A549 (cell line): ENCODE results near the gene ACOT7. TPM values are rescaled to one million over a fixed set of nuclear protein-coding genes. Genes with fewer than 3 reads are reported as not detected.
A peak's percentile ranks its signal among the peaks of the same experiment; 100 is the strongest.

Source experiments
- ATAC-seq, 2 experiments: fragments of 200-7000 bp in 1 of 2; fragments of >200 bp in 1 of 2; cut with Nextera tagmentation in 1 of 2; cut with Tn5 transposase in 1 of 2; 3 replicates each; pipeline versions ENCODE4 v1.8.0 to v1.9.1; 2018 to 2020; ENCODE audit warnings: mild to moderate bottlenecking in 1 of 2, moderate library complexity in 1 of 2
- CTCF ChIA-PET: fragments of 300-600 bp; sonication (Branson Sonifier 250); formaldehyde crosslinking; extraction: SDS; loops from one replicate; lab custom pipeline; 2021; ENCODE audit warnings: antibody characterized with exemption, inconsistent platforms; lab: Yijun Ruan, JAX
- POLR2A ChIA-PET: fragments of 350-600 bp; formaldehyde crosslinking; extraction: SDS; loops from one replicate; lab custom pipeline; 2021; ENCODE audit warnings: antibody characterized with exemption, inconsistent platforms; lab: Yijun Ruan, JAX
- DNase-seq, 2 experiments: peaks; one replicate each; pipeline versions ENCODE4 v3.0.0 to v3.0.0-alpha.2; 2011 to 2016; ENCODE audit warnings: low read depth in 1 of 2, low spot score in 1 of 2
- FAIRE-seq: peaks from 2 replicates; lab custom pipeline; 2011; peaks lifted over from hg19 to GRCh38; lab: Jason Lieb, UNC
- H3K27ac ChIP-seq, 2 experiments: fragments of >200 bp; sonication (Bioruptor Twin); formaldehyde crosslinking; 3 replicates each; pipeline ENCODE4 v1.5.1; 2016 to 2017
- H3K4me1 ChIP-seq: fragments of >200 bp; sonication (Bioruptor Twin); formaldehyde crosslinking; 3 replicates; pipeline ENCODE4 v1.6.1; 2016
- H3K4me2 ChIP-seq: fragments of >200 bp; sonication (Bioruptor Twin); formaldehyde crosslinking; 3 replicates; pipeline ENCODE4 v1.6.1; 2016
- H3K4me3 ChIP-seq: fragments of >200 bp; sonication (Bioruptor Twin); formaldehyde crosslinking; 3 replicates; pipeline ENCODE4 v1.5.1; 2016
- H3K9me3 ChIP-seq: fragments of >200 bp; sonication (Bioruptor Twin); formaldehyde crosslinking; 3 replicates; pipeline ENCODE4 v1.6.1; 2016
- BHLHE40 ChIP-seq: IDR thresholded peaks from 2 replicates; pipeline ENCODE4 v1.6.1; 2012; ENCODE audit warnings: low read depth, low read length, inconsistent platforms
- CEBPB ChIP-seq, 2 experiments: fragments of >200 bp in 1 of 2; sonication (Bioruptor Twin) in 1 of 2; formaldehyde crosslinking in 1 of 2; IDR thresholded peaks; 2 replicates each; pipeline ENCODE4 v1.6.1; 2012 to 2016
- CHD2 ChIP-seq: fragments of 150-350 bp; IDR thresholded peaks from 2 replicates; pipeline ENCODE4 v1.6.1; 2014; ENCODE audit warnings: low read length; ENCODE audit not compliant: partially characterized antibody
- EHF ChIP-seq: fragments of 250-450 bp; sonication (Bioruptor Pico); IDR thresholded peaks from 2 replicates; pipeline ENCODE4 v1.5.0; 2020; ENCODE audit warnings: mild to moderate bottlenecking
- EHMT2 ChIP-seq: fragments of 200-600 bp; sonication (generic); IDR thresholded peaks from 2 replicates; pipeline ENCODE4 v1.6.1; 2016; ENCODE audit warnings: antibody characterized with exemption, low read depth, mild to moderate bottlenecking, moderate library complexity
- FOSL2 ChIP-seq, 2 experiments: fragments of 450-650 bp in 1 of 2; fragments of >200 bp in 1 of 2; sonication (Bioruptor Twin) in 1 of 2; formaldehyde crosslinking; IDR thresholded peaks; 2 replicates each; pipeline versions ENCODE4 v1.5.0 to v1.6.1; 2016 to 2020; ENCODE audit warnings: mild to moderate bottlenecking in 1 of 2, moderate library complexity in 1 of 2
- FOXS1 ChIP-seq: fragments of 250-450 bp; sonication (Bioruptor Pico); IDR thresholded peaks from 2 replicates; pipeline ENCODE4 v1.5.0; 2020; ENCODE audit warnings: mild to moderate bottlenecking, moderate library complexity
- HOXA7 ChIP-seq: fragments of 250-450 bp; sonication (Bioruptor Pico); IDR thresholded peaks from 2 replicates; pipeline ENCODE4 v1.5.0; 2020; ENCODE audit warnings: mild to moderate bottlenecking, moderate library complexity
- HOXB13 ChIP-seq: fragments of 250-450 bp; sonication (Bioruptor Pico); IDR thresholded peaks from 2 replicates; pipeline ENCODE4 v1.5.0; 2020; ENCODE audit warnings: low read depth, mild to moderate bottlenecking, moderate library complexity
- JUNB ChIP-seq: fragments of >200 bp; sonication (Bioruptor Twin); formaldehyde crosslinking; IDR thresholded peaks from 2 replicates; pipeline ENCODE4 v1.6.1; 2016
- NPAS2 ChIP-seq: fragments of 250-450 bp; sonication (Bioruptor Pico); IDR thresholded peaks from 2 replicates; pipeline ENCODE4 v1.8.0; 2022; ENCODE audit warnings: mild to moderate bottlenecking, moderate library complexity, borderline replicate concordance
- NR3C1 ChIP-seq: fragments of >200 bp; sonication (Bioruptor Twin); formaldehyde crosslinking; IDR thresholded peaks from 3 replicates; pipeline ENCODE4 v1.6.1; 2017
- PHF8 ChIP-seq: fragments of 200-600 bp; sonication (generic); IDR thresholded peaks from 2 replicates; pipeline ENCODE4 v1.6.1; 2016; ENCODE audit warnings: low read depth, mild to moderate bottlenecking, antibody characterized with exemption, moderate library complexity, borderline replicate concordance
- POLR2A ChIP-seq: IDR thresholded peaks from 2 replicates; pipeline ENCODE4 v1.6.1; 2012; ENCODE audit warnings: mild to moderate bottlenecking, low read length
- RCOR1 ChIP-seq: fragments of 150-350 bp; IDR thresholded peaks from 2 replicates; pipeline ENCODE4 v1.6.1; 2014; ENCODE audit warnings: antibody characterized with exemption, low read length, low read depth
- RNF2 ChIP-seq: fragments of 200-600 bp; sonication (generic); IDR thresholded peaks from 2 replicates; pipeline ENCODE4 v1.6.1; 2016; ENCODE audit warnings: low read depth, mild to moderate bottlenecking, antibody characterized with exemption, moderate library complexity, borderline replicate concordance
- SREBF2 ChIP-seq: fragments of 450-650 bp; IDR thresholded peaks from 2 replicates; pipeline ENCODE4 v1.6.1; 2014; ENCODE audit warnings: mild to moderate bottlenecking, moderate library complexity
- TFCP2L1 ChIP-seq: fragments of 250-450 bp; sonication (Bioruptor Pico); IDR thresholded peaks from 2 replicates; pipeline ENCODE4 v1.5.0; 2021; ENCODE audit warnings: mild to moderate bottlenecking
- ZC3H11A ChIP-seq: fragments of 450-650 bp; IDR thresholded peaks from 2 replicates; pipeline ENCODE4 v1.6.1; 2014; ENCODE audit warnings: antibody characterized with exemption, mild to moderate bottlenecking
- ZFP36 ChIP-seq: fragments of 450-650 bp; IDR thresholded peaks from 2 replicates; pipeline ENCODE4 v1.6.1; 2014; ENCODE audit warnings: borderline replicate concordance; ENCODE audit not compliant: partially characterized antibody
- ZSCAN20 ChIP-seq: fragments of 250-450 bp; sonication (Bioruptor Pico); IDR thresholded peaks from 2 replicates; pipeline ENCODE4 v1.8.0; 2022; ENCODE audit warnings: mild to moderate bottlenecking, moderate library complexity
- WGBS: methylation state at CpG from one replicate; pipeline ENCODE4 v1.1.6; 2017; ENCODE audit errors: missing lambda C conversion rate; 5-methylcytosine and 5-hydroxymethylcytosine counted together
- polyA plus RNA-seq, 4 experiments: library from polyadenylated mRNA; depleted of rRNA in 3 of 4; stranded (reverse); fragments of >200 nt; fragmentation: RNase III in 1 of 4; extraction: RNeasy Plus Mini Kit Qiagen cat#74134 plus additional on column Dnase treatment in 1 of 4; gene quantifications; 2 replicates in 3 of 4; 3 replicates in 1 of 4; pipeline ENCODE4 v1.2.3, GENCODE V29; 2011 to 2017
- TF ChIP-seq, protein P1 (sequence below): IDR thresholded peaks from 2 replicates; pipeline ENCODE4 v1.6.1; 2012
- TF ChIP-seq, protein P2 (sequence below): IDR thresholded peaks from 2 replicates; pipeline ENCODE4 v1.6.1; 2012
- TF ChIP-seq, protein P3 (sequence below): fragments of >200 bp; sonication (Bioruptor Twin); formaldehyde crosslinking; IDR thresholded peaks from 3 replicates; pipeline ENCODE4 v1.6.1; 2016
- TF ChIP-seq, protein P4 (sequence below): fragments of 200-600 bp; sonication (generic); IDR thresholded peaks from 2 replicates; pipeline ENCODE4 v1.6.1; 2016; ENCODE audit warnings: antibody characterized with exemption, mild to moderate bottlenecking, moderate library complexity
- TF ChIP-seq, protein P5 (sequence below): fragments of >200 bp; sonication (Bioruptor Twin); formaldehyde crosslinking; IDR thresholded peaks from 3 replicates; pipeline ENCODE4 v1.5.1; 2016
- TF ChIP-seq, protein P6 (sequence below): IDR thresholded peaks from 2 replicates; pipeline ENCODE4 v1.6.1; 2012; ENCODE audit warnings: low read depth, borderline replicate concordance

ACOT7 gene
- polyA plus RNA-seq, 2 of the 4 experiments (the other 2 are of a cell fraction), result 48.0 to 49.6 TPM

DNA sequence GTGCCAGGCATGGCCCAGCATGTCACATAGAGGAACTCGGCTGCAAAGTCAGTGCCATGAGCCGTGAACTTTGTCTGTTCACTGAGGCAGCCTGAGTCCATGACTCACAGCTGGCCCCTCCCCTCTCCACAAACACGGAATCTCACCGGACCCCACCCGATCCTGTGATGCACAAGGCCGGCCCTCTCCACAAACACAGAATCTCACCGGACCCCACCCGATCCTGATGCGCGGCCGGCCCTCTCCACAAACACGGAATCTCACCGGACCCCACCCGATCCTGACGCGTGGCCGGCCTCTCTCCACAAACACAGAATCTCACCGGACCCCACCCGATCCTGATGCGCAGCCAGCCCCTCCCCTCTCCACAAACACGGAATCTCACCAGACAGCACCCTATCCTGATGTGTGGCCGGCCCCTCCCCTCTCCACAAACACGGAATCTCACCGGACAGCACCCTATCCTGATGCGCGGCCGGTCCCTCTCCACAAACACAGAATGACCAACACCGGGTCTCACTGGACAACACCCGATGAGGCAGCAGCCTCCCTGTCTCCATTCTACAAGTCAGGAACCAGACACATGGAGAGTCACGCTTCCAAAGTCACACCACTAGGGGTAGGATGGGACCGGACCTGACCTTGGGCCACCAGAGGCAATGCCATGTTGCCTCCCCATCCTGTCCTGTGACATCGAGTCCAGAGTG, 93.1 kb downstream of the ACOT7 start:
- POLR2A ChIA-PET, result interaction anchor here (0.6 kb wide), 1 partner anchor 130 kb away, joined by 4 read pairs; no protein-coding TSS in a partner anchor
- no peaks in the 10 kb centered on the region; the same call in 2 of the 3 replicates for H3K4me1 ChIP-seq
- TF ChIP-seq ZSCAN20 (CRISPR knock-in tag) (no peak), PHF8 (no peak), ZC3H11A (no peak), CHD2 (no peak), EHMT2 (no peak), NPAS2 (CRISPR knock-in tag) (no peak), POLR2A (no peak), HOXA7 (no peak), FOXS1 (no peak), EHF (CRISPR knock-in tag) (no peak), JUNB (no peak), NR3C1 (no peak)
- TF ChIP-seq, protein P1, sequence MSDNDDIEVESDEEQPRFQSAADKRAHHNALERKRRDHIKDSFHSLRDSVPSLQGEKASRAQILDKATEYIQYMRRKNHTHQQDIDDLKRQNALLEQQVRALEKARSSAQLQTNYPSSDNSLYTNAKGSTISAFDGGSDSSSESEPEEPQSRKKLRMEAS, result no peak
- TF ChIP-seq, protein P2, sequence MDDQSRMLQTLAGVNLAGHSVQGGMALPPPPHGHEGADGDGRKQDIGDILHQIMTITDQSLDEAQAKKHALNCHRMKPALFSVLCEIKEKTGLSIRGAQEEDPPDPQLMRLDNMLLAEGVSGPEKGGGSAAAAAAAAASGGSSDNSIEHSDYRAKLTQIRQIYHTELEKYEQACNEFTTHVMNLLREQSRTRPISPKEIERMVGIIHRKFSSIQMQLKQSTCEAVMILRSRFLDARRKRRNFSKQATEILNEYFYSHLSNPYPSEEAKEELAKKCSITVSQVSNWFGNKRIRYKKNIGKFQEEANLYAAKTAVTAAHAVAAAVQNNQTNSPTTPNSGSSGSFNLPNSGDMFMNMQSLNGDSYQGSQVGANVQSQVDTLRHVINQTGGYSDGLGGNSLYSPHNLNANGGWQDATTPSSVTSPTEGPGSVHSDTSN, result no peak
- TF ChIP-seq, protein P3, sequence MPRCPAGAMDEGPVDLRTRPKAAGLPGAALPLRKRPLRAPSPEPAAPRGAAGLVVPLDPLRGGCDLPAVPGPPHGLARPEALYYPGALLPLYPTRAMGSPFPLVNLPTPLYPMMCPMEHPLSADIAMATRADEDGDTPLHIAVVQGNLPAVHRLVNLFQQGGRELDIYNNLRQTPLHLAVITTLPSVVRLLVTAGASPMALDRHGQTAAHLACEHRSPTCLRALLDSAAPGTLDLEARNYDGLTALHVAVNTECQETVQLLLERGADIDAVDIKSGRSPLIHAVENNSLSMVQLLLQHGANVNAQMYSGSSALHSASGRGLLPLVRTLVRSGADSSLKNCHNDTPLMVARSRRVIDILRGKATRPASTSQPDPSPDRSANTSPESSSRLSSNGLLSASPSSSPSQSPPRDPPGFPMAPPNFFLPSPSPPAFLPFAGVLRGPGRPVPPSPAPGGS, result no peak
- TF ChIP-seq, protein P4, sequence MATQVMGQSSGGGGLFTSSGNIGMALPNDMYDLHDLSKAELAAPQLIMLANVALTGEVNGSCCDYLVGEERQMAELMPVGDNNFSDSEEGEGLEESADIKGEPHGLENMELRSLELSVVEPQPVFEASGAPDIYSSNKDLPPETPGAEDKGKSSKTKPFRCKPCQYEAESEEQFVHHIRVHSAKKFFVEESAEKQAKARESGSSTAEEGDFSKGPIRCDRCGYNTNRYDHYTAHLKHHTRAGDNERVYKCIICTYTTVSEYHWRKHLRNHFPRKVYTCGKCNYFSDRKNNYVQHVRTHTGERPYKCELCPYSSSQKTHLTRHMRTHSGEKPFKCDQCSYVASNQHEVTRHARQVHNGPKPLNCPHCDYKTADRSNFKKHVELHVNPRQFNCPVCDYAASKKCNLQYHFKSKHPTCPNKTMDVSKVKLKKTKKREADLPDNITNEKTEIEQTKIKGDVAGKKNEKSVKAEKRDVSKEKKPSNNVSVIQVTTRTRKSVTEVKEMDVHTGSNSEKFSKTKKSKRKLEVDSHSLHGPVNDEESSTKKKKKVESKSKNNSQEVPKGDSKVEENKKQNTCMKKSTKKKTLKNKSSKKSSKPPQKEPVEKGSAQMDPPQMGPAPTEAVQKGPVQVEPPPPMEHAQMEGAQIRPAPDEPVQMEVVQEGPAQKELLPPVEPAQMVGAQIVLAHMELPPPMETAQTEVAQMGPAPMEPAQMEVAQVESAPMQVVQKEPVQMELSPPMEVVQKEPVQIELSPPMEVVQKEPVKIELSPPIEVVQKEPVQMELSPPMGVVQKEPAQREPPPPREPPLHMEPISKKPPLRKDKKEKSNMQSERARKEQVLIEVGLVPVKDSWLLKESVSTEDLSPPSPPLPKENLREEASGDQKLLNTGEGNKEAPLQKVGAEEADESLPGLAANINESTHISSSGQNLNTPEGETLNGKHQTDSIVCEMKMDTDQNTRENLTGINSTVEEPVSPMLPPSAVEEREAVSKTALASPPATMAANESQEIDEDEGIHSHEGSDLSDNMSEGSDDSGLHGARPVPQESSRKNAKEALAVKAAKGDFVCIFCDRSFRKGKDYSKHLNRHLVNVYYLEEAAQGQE, result no peak
- 84% methylated on average over 19 of the region's 32 CpGs for WGBS
- no peak overlapping the region for H3K27ac ChIP-seq
- peak in 1 of 2 experiments; percentile 46; a peak in 2 of 6 replicates for ATAC-seq
- CTCF ChIA-PET, result interaction anchor here (0.6 to 1.8 kb wide), 4 partner anchors 13 to 54 kb away, joined by 3 to 6 read pairs (median 4); no protein-coding TSS in a partner anchor
- H3K4me2 ChIP-seq, result no peak overlapping the region
- DNase-seq, result no peak
- H3K9me3 ChIP-seq, result no peaks in the 10 kb centered on the region
- no peak overlapping the region for H3K4me3 ChIP-seq
- FAIRE-seq, result no peak

DNA sequence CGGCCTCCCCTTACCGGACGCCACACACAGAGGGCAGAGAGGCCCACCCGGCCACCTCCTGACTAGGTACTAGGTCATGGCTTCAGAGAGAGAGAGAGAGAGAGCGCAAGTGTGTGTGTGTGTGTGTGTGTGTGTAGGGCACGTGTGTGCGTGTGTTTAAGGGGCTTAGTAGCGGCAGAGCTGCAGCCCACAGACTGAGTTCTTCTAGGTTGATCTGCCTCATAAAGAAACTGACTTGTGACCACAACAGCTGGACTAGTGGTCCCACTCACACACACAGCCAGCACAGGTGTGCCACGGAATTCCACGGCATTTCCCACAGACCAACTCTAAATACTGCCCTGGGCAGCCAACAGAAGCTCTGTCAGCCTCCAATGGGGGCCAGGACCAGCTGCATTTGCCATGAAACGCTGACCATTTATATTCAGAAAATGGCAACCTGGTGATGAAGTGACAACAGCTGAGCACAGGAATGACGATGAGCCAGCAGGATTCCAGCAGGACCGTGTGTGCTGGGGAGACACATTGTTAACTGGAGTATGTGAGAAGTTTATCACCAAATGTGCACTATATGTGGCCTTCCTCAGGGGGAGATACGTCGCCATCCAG, 93.9 kb downstream of the ACOT7 start:
- FAIRE-seq (no peak), DNase-seq (no peak), ATAC-seq (no peak)
- Histone ChIP-seq H3K4me3 (no peak overlapping the region), H3K4me1 (no peaks in the 10 kb centered on the region; the same call in 2 of the 3 replicates), H3K4me2 (no peak overlapping the region), H3K27ac (no peak overlapping the region), H3K9me3 (no peaks in the 10 kb centered on the region)
- ChIA-PET POLR2A (no interaction called here), CTCF (interaction anchor here (0.6 to 1.4 kb wide), 3 partner anchors 12 to 53 kb away, joined by 3 to 6 read pairs (median 4); no protein-coding TSS in a partner anchor)
- WGBS, result 86% methylated on average over 14 of the region's 15 CpGs
- TF ChIP-seq RCOR1 (no peak), RNF2 (no peak), SREBF2 (no peak), HOXB13 (no peak), FOSL2 (IDR thresholded peaks at IDR 0.05) (no peak), FOSL2 (CRISPR knock-in tag; IDR thresholded peaks at IDR 0.05) (no peak), TFCP2L1 (no peak), ZFP36 (no peak), BHLHE40 (no peak), POLR2A (no peak), CEBPB (IDR thresholded peaks at IDR 0.05) (no peak)
- TF ChIP-seq, protein P5, sequence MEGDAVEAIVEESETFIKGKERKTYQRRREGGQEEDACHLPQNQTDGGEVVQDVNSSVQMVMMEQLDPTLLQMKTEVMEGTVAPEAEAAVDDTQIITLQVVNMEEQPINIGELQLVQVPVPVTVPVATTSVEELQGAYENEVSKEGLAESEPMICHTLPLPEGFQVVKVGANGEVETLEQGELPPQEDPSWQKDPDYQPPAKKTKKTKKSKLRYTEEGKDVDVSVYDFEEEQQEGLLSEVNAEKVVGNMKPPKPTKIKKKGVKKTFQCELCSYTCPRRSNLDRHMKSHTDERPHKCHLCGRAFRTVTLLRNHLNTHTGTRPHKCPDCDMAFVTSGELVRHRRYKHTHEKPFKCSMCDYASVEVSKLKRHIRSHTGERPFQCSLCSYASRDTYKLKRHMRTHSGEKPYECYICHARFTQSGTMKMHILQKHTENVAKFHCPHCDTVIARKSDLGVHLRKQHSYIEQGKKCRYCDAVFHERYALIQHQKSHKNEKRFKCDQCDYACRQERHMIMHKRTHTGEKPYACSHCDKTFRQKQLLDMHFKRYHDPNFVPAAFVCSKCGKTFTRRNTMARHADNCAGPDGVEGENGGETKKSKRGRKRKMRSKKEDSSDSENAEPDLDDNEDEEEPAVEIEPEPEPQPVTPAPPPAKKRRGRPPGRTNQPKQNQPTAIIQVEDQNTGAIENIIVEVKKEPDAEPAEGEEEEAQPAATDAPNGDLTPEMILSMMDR, result no peak
- TF ChIP-seq, protein P6, sequence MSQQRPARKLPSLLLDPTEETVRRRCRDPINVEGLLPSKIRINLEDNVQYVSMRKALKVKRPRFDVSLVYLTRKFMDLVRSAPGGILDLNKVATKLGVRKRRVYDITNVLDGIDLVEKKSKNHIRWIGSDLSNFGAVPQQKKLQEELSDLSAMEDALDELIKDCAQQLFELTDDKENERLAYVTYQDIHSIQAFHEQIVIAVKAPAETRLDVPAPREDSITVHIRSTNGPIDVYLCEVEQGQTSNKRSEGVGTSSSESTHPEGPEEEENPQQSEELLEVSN, result no peak
